A549 (cell line): ENCODE measurements around the gene STX8.

Experiments
- CBX8 ChIP-seq: fragments of 200-600 bp; sonication (generic); IDR thresholded peaks from 2 replicates; pipeline ENCODE4 v1.6.1; 2016
- CTCF ChIP-seq: fragments of >200 bp; sonication (Bioruptor Twin); formaldehyde crosslinking; IDR thresholded peaks from 3 replicates; pipeline ENCODE4 v1.5.1; 2016
- EHMT2 ChIP-seq: fragments of 200-600 bp; sonication (generic); IDR thresholded peaks from 2 replicates; pipeline ENCODE4 v1.6.1; 2016; ENCODE audit warnings: antibody characterized with exemption, low read depth, mild to moderate bottlenecking, moderate library complexity
- ELK1 ChIP-seq: fragments of 150-350 bp; IDR thresholded peaks from 2 replicates; pipeline ENCODE4 v1.6.1; 2014; ENCODE audit warnings: low read depth, mild to moderate bottlenecking, low read length
- EP300 ChIP-seq, 2 experiments: fragments of >200 bp; sonication (Bioruptor Twin); formaldehyde crosslinking; IDR thresholded peaks; 2 replicates in 1 of 2; 3 replicates in 1 of 2; pipeline ENCODE4 v1.6.1; 2016 to 2017
- ESRRA ChIP-seq: fragments of 150-350 bp; IDR thresholded peaks from 2 replicates; pipeline ENCODE4 v1.6.1; 2014; ENCODE audit warnings: mild to moderate bottlenecking, low read length, borderline replicate concordance
- POLR2A ChIP-seq: IDR thresholded peaks from 2 replicates; pipeline ENCODE4 v1.6.1; 2012; ENCODE audit warnings: mild to moderate bottlenecking, low read length
- ZNF302 ChIP-seq: fragments of 250-450 bp; sonication (Bioruptor Pico); IDR thresholded peaks from 2 replicates; pipeline ENCODE4 v1.9.0; 2021; ENCODE audit warnings: inconsistent platforms, mild to moderate bottlenecking, moderate library complexity

GRCh38 chr17:9271989-9272388 is 303.6 kb downstream of the STX8 start:
- TF ChIP-seq ELK1 (no peak), ESRRA (no peak), CTCF (no peak), CBX8 (no peak), POLR2A (no peak), ZNF302 (CRISPR knock-in tag) (no peak), EP300 (IDR thresholded peaks at IDR 0.05) (no peak), EHMT2 (no peak)
